GM19467 (cell line): ENCODE measurements around the gene SORCS3.

ENCODE experiments used
- ATAC-seq: cut with Tn5 transposase; IDR thresholded peaks from one replicate; pipeline ENCODE4 v1.9.1; 2021; ENCODE audit warnings: mild to moderate bottlenecking, moderate library complexity; ENCODE audit not compliant: unreplicated experiment

Gene SORCS3

GRCh38 chr10:105159268-105159667, 518.2 kb downstream of the SORCS3 start:
- no peak for ATAC-seq

DNA sequence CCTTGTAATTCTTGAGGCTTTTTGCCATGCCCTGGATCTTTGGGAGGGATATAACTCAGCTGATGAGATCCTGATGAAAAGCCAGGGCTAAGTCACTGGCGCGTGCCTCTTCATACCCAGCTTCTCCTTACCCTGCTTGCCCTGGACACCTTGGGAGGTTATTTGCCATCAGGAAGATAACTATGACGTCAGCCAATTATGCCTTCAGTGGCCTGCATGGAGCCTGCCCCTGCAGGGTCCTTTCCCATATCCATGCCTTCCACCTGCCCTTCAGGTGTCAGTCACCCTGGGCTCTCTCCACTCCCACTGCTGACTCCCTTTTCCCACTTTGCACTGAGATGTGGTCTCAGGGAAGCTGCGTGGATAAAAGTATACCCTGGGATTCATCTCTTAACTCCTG, 520.1 kb downstream of the SORCS3 start:
- no peak for ATAC-seq

GRCh38 chr10:105161767-105162166, 520.7 kb downstream of the SORCS3 start:
- ATAC-seq, result no peak

- ATAC-seq, result no peak
These were observed 529.4 kb downstream of the SORCS3 start for GRCh38 chr10:105170521-105170920.

DNA sequence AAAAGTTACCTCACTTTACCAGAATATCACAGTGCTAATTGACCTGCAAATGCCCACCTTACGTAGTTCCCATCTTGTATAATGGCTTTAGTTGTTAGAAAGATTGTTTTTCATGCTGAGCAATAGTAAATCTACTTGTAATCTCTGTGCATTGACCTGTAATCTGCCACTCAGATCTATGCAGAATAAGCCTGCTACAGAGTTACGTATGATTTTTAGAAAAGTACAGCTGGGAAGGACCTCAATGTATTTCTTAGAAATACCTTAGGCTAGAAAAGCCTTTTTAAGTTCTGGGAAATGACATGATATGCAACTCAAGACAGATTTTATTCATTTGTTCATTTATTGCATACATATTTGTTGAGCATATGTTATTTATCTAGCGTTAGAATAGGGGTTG, 530.9 kb downstream of the SORCS3 start:
- ATAC-seq, result no peak

DNA sequence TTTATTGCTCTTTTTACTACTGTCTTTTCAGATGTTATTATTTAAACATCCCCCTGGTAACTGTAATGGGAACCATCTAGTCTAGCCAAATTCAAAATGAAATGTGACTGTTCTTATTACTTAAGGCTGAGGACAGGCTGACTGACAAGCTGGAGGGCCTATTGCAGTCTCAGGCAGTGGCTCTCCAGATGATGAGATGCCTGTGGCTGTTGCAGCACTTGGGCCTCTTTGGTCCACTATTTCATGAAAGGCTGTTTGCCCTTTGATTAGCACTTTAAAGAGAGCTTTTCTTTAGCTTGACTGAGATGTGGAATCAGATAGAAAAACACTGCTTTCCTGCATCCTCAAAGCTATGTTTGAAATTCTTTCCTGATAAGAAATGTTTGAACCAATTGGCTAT, 540.5 kb downstream of the SORCS3 start:
- ATAC-seq, result no peak

- ATAC-seq, result no peak
These were observed 542.4 kb downstream of the SORCS3 start for GRCh38 chr10:105183536-105183935.

DNA sequence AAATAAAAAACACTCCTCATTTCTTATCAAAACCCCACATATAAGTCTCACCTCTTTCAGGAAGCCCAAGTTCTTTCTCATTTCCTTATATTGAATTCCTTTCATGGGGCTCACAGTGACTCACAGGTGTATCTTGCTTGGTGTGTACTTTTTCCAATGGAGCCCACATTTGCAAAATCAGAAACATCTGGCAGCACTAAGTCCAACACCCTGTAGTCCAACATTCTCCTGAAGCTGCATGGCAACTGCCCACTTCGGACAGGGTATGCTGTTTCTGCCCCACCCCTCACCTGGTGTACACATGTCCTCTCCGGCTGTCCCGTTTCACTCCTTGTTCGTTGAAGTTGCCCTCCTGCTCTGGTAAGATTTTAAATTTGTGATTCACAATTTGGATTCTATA, 544.1 kb downstream of the SORCS3 start:
- no peak for ATAC-seq

- ATAC-seq, result no peak
These were observed 546.2 kb downstream of the SORCS3 start for GRCh38 chr10:105187243-105187642.

DNA sequence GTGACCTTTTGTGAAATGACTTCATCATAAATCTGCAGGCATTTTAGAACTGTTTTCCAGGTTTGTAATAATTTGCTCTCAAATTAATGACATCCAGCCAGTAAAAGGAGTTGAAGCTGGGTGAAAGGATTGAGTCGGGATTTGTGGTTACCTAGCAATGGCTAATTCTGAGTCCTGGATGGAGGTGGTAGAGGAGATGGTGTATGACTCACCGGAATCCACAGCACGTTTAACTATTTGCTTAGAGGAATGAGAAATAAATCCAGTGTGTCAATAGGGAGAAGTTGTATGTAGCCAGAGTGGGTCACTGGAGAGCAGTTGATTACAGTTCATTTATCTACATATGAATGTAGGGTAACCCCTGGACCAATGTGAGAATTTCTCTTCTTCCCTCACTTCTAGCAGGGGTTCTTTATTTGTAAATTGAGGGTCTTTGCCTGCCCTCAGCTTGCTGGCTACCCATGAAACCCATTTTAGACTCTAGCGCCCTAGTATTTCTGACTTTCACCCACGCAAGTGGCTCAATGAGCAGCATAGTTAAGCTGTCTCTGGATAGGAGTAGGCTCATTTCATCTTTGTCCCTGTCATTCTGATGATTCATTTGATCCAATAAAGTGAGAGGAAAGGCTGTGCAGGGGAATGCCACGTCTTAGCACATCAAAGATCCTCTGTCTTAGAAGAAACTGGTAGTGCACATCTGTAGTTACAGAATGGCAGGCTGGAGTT, 547.8 kb downstream of the SORCS3 start:
- no peak for ATAC-seq

DNA sequence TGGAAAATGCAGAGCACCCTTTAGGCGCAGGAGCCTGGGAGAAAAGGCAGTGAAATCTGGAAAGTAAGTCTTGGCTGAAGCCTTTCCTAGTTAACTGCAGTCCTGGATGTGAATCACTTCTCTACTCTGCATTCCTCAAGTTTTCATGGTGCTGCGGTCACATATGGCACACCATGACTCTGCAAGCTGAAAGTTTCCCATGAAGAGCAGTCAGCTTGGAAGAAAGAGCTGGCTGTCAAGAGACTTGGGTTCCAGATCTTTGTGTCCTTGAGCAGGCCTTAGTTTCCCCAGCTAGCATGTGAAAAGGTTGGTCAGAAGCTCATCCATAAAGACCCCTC, 548.3 kb downstream of the SORCS3 start:
- no peak for ATAC-seq

GRCh38 chr10:105192146-105192545, 551.1 kb downstream of the SORCS3 start:
- ATAC-seq, result no peak

GRCh38 chr10:105192861-105193260, 551.8 kb downstream of the SORCS3 start:
- ATAC-seq, result no peak

DNA sequence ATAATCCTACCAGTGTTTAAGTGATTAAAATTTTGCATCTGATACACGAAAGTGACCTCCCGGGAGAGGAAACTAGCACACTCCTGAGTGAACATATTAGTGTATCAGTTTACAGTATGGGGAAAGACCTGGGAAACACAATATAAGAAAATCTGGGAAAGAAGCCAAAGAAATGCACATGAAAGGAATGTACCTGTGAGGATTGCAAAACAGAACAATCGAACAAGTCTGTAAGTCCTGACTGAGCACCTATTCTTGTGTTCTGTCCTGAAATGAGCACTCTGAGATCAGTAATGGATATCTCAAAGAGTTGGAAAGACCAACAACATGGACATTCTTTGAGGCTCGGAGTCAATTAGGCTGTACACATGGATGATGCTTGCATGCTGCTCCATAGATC, 554.7 kb downstream of the SORCS3 start:
- ATAC-seq, result no peak

GRCh38 chr10:105197598-105198364, 556.7 kb downstream of the SORCS3 start:
- no peak for ATAC-seq

- no peak for ATAC-seq
These were observed 565.5 kb downstream of the SORCS3 start for GRCh38 chr10:105206616-105207015.

GRCh38 chr10:105207476-105207995, 566.4 kb downstream of the SORCS3 start:
- ATAC-seq, result no peak

GRCh38 chr10:105210546-105210945, 569.5 kb downstream of the SORCS3 start:
- no peak for ATAC-seq

DNA sequence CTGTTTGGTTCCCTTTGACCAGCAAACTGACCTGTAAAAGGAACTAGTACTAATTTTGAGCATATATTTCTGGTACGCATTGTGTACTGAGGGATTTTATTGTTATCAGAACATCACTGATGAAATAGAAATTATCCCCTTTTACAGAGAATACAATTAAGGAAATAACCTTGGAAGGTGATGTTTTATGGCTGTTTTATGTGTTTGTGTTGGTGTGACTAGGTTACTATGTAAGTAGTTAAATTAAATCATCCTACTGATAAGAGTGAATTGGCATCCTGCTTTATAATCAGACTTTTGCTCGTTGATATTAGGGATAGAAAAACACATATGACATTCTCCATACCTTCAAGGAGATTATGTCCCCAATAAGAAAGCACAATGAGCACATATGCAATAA, 596.6 kb downstream of the SORCS3 start:
- ATAC-seq, result no peak

DNA sequence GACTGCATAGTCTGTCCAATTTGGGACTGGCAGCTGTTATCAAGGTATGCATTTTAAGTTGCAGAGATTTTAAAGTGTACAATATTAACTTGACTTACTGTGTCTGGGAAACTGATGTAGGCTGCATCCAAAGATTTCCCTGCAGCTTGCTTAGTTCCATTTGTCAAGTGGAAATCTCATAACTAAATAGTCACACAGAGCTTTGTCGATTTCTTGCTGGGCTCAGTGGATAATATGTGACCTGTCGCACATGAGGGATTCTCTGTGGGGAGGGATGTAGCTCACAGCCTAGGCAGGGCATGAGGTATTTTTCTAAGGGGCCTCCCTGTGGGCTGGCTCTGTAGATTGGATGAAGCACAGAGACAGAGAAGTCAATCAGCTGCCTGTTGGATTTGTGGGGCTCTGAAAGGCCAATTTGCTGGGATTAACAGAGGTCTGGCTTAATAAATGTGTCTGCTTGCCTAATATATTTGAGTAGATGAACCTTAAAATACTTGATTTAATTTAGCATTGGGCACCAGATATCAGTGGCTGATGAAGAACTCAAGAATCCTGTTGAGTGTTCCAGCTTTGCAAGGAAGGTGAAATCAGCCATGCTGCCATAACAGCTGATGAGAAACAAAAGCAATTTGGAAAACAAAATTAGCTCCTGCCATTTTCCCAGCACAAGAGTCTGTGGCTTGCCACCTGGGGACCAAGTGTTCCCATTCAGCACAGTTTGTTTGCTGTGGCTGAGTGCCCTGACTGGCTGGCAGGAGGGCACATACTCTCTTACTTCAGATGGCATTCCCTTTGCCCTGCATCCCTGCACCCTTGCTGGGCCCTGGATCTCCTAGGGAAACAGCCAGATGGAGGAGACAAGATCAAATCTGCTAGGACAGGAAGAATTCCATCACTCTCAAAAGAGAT, 598.5 kb downstream of the SORCS3 start:
- no peak for ATAC-seq

DNA sequence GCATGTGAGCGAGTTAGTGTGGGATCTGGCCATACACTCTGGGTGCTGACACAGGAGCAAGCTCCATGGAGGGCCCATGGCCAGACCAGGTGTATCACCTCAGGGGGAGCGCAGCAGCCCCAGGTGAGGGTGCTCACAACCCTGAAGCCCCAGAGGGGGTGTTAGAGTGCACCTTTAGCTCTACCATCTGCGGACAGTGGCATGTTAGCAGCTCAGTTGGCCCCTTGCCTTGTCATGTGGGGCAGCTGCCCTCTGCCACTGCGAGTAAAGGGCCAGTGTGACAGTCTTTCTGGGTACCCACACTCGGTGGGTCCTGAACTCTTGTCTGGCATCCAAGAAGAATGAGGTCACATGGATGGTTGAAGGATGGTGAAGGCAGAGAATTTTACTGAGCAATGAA, 600.2 kb downstream of the SORCS3 start:
- ATAC-seq, result no peak
